ENCODE measurements around the gene CCDC89. TPM values are rescaled to one million over a fixed set of nuclear protein-coding genes. Genes with fewer than 3 reads are reported as not detected.

The CCDC89 gene
- total and polyA plus RNA-seq, 9 of the 15 experiments (the other 6 are each of a cell fraction or from before 2014, with no cell fraction given): 0.07 to 0.09 TPM; not detected in 7

DNA sequence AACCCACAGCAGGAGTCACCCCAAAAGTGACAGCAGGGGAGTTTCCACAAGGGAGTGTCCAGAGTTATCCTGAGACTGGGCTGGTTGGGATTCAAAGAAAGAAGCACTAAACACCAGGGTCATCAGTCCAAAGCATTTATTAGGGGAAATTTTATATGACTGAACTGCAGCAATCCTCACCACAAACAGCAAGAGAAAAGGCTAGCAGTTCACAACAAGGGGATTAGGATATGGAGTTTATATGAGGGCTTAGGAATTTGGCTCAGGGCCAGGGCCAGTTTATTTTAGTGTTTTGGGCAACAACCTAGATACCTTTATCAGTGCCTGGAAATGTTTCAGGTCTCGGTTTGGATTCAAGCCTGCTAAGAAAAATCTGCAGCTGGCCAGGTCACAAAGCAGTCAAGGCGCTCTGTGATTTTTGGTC, 42.8 kb downstream of the CCDC89 start:
- no peak overlapping the region for H2AFZ ChIP-seq (ENCODE audit: low read depth, low read length)
- H4K20me1 ChIP-seq (replicated peaks; ENCODE audit: control insufficient read depth, insufficient read depth, low read length): no peaks in the 10 kb centered on the region
- TF ChIP-seq FOXJ2 (tag; IDR thresholded peaks at IDR 0.05) (peak; percentile 60; the same call in 1 of the 2 replicates), CEBPG (CRISPR knock-in tag; IDR thresholded peaks at IDR 0.05) (no peak), CEBPG (tag; conservative IDR thresholded peaks at IDR 0.05 in 1 of 2, IDR thresholded peaks at IDR 0.05 in 1 of 2) (no peak), RAD21 (CRISPR knock-in tag; conservative IDR thresholded peaks at IDR 0.05 in 1 of 2, IDR thresholded peaks at IDR 0.05 in 1 of 2) (no peak), NFIX (CRISPR knock-in tag; IDR thresholded peaks at IDR 0.05; ENCODE audit: low read depth) (peak; percentile 39; the same call in 1 of the 2 replicates), NFIC (IDR thresholded peaks at IDR 0.05) (peak; percentile 95), ZBTB7A (IDR thresholded peaks at IDR 0.05; ENCODE audit: borderline replicate concordance, control insufficient read depth, low read depth, low read length) (no peak), RCOR1 (IDR thresholded peaks at IDR 0.05; ENCODE audit: borderline replicate concordance in 1 of 2, low read depth in 2 of 2, low read length in 2 of 2) (peak in 1 of 2 experiments; percentile 21; a peak in 1 of 4 replicates), KDM1A (IDR thresholded peaks at IDR 0.05) (peak in 1 of 2 experiments; percentile 66; a peak in 2 of 4 replicates), ZFP36 (IDR thresholded peaks at IDR 0.05; ENCODE audit: low read depth, low read length, partially characterized antibody) (no peak), CBFA2T3 (IDR thresholded peaks at IDR 0.05) (peak; percentile 36; the same call in 1 of the 2 replicates)
- H3K27ac ChIP-seq (ENCODE audit: extremely low read depth, low read depth, low read length): no peak overlapping the region
- H3K27me3 ChIP-seq (ENCODE audit: control insufficient read depth in 2 of 2, insufficient read depth in 2 of 2, low read length in 2 of 2): no peaks in the 10 kb centered on the region
- peaks cover under 1% of the 10 kb centered on the region; the same call in 1 of the 3 replicates for H3K36me3 ChIP-seq (ENCODE audit: control insufficient read depth, insufficient read depth, low read length)
- POLR2A ChIA-PET: interaction anchor here (1.0 kb wide), 1 partner anchor 15 kb away, joined by 6 read pairs; the partner anchor contains the start of gene TMEM126B
- H3K4me1 ChIP-seq (replicated peaks in 1 of 2; ENCODE audit: control insufficient read depth in 2 of 2, insufficient read depth in 2 of 2, low read length in 2 of 2): no peaks in the 10 kb centered on the region; a peak in 1 of 5 replicates
- no peak overlapping the region for H3K9ac ChIP-seq (ENCODE audit: insufficient read depth in 1 of 2, low read depth in 2 of 2, low read length in 2 of 2)
- BruUV-seq (replicated peaks): no TSS peak
- no peaks in the 10 kb centered on the region for H3K9me1 ChIP-seq (ENCODE audit: control insufficient read depth, insufficient read depth, low read length)
- in situ Hi-C loops (cut with MboI) (no loop called here), intact Hi-C loops (cut with micrococcal nuclease) (no loop called here)
- DNase-seq (ENCODE audit: extremely low read depth in 1 of 4, low spot score in 3 of 4): peak in 1 of 4 experiments; percentile 36
- WGBS (ENCODE audit: insufficient coverage, low coverage, missing lambda C conversion rate): 10% methylated on average over 2 of the region's 2 CpGs
- no peaks in the 10 kb centered on the region for H3K9me3 ChIP-seq (replicated peaks; ENCODE audit: control insufficient read depth, insufficient read depth, low read depth, low read length)
- FAIRE-seq: no peak
- no peak for ATAC-seq
- no peak overlapping the region for H3K4me2 ChIP-seq (ENCODE audit: insufficient read depth, low read length)
- CTCF ChIA-PET (ENCODE audit: low intra/inter-chr PET ratio): no interaction called here
- H3K79me2 ChIP-seq (ENCODE audit: control insufficient read depth, insufficient read depth, low read length): peaks cover 9% of the 10 kb centered on the region; the same call in 1 of the 3 replicates
- H3K4me3 ChIP-seq: no peak overlapping the region
